ENCODE measurements around the gene RASEF. TPM values are rescaled to one million over a fixed set of nuclear protein-coding genes. Genes with fewer than 3 reads are reported as not detected.
"Not testable (repeated sequence)": the region's sequence is repeated elsewhere in the genome, so short reads cannot be mapped to it uniquely, and the experiment has no call there.

The RASEF gene
- total and polyA plus RNA-seq, 2 donors, result 1.3 to 10.9 TPM

- H3K4me1 ChIP-seq (ENCODE audit: insufficient read depth), result no peaks in the 10 kb centered on the region
- DNase-seq (ENCODE audit: extremely low spot score), result peak; percentile 62
- no peak overlapping the region for H3K27ac ChIP-seq (ENCODE audit: low read depth)
- no peaks in the 10 kb centered on the region for H3K36me3 ChIP-seq (ENCODE audit: insufficient read depth)
- WGBS, result 17% methylated on average over 7 of the region's 7 CpGs
- H3K4me3 ChIP-seq (ENCODE audit: low read depth, low read length), result no peak overlapping the region
Measured at GRCh38 chr9:82961504-82962125, 101.3 kb downstream of the RASEF start.

GRCh38 chr9:82957529-82958379 is 105.2 kb downstream of the RASEF start:
- no peak for DNase-seq (ENCODE audit: extremely low spot score)
- H3K36me3 ChIP-seq (ENCODE audit: insufficient read depth), result no peaks in the 10 kb centered on the region
- WGBS, result 78% methylated on average over 7 of the region's 7 CpGs
- H3K4me1 ChIP-seq (ENCODE audit: insufficient read depth), result no peaks in the 10 kb centered on the region
- H3K4me3 ChIP-seq (ENCODE audit: low read depth, low read length), result no peak overlapping the region
- H3K27ac ChIP-seq (ENCODE audit: low read depth), result no peak overlapping the region

- no peak overlapping the region for H3K27ac ChIP-seq (ENCODE audit: low read depth)
- no peaks in the 10 kb centered on the region for H3K36me3 ChIP-seq (ENCODE audit: insufficient read depth)
- H3K4me1 ChIP-seq (ENCODE audit: insufficient read depth), result no peaks in the 10 kb centered on the region
- no peak for DNase-seq (ENCODE audit: extremely low spot score)
- WGBS, result 94% methylated on average over 2 of the region's 2 CpGs
- no peak overlapping the region for H3K4me3 ChIP-seq (ENCODE audit: low read depth, low read length)
Measured at GRCh38 chr9:82949203-82949602, 113.7 kb downstream of the RASEF start.

GRCh38 chr9:82940376-82940775 is 122.6 kb downstream of the RASEF start:
- WGBS, result 94% methylated on average over 7 of the region's 7 CpGs
- DNase-seq (ENCODE audit: extremely low spot score), result no peak
- Histone ChIP-seq H3K36me3 (ENCODE audit: insufficient read depth) (no peaks in the 10 kb centered on the region), H3K4me1 (ENCODE audit: insufficient read depth) (no peaks in the 10 kb centered on the region), H3K4me3 (ENCODE audit: low read depth, low read length) (no peak overlapping the region), H3K27ac (ENCODE audit: low read depth) (no peak overlapping the region)

- no peaks in the 10 kb centered on the region for H3K4me1 ChIP-seq (ENCODE audit: insufficient read depth)
- DNase-seq (ENCODE audit: extremely low spot score), result no peak
- WGBS, result 68% methylated on average over 2 of the region's 2 CpGs
- H3K27ac ChIP-seq (ENCODE audit: low read depth), result no peak overlapping the region
- H3K36me3 ChIP-seq (ENCODE audit: insufficient read depth), result no peaks in the 10 kb centered on the region
- H3K4me3 ChIP-seq (ENCODE audit: low read depth, low read length), result no peak overlapping the region
Measured at GRCh38 chr9:82939451-82939850, 123.5 kb downstream of the RASEF start.

- DNase-seq (ENCODE audit: extremely low spot score), result no peak
- no peaks in the 10 kb centered on the region for H3K36me3 ChIP-seq (ENCODE audit: insufficient read depth)
- no peaks in the 10 kb centered on the region for H3K4me1 ChIP-seq (ENCODE audit: insufficient read depth)
- H3K27ac ChIP-seq (ENCODE audit: low read depth), result no peak overlapping the region
- 63% methylated on average over 3 of the region's 3 CpGs for WGBS
- no peak overlapping the region for H3K4me3 ChIP-seq (ENCODE audit: low read depth, low read length)
Measured at GRCh38 chr9:82938426-82939218, 124.3 kb downstream of the RASEF start.

- H3K4me3 ChIP-seq (ENCODE audit: low read depth, low read length); H3K27ac ChIP-seq (ENCODE audit: low read depth); DNase-seq (ENCODE audit: extremely low spot score); H3K36me3 ChIP-seq (ENCODE audit: insufficient read depth); H3K4me1 ChIP-seq (ENCODE audit: insufficient read depth): not testable (repeated sequence)
- WGBS, result 97% methylated on average over 7 of the region's 7 CpGs
Measured at GRCh38 chr9:82936561-82936960, 126.4 kb downstream of the RASEF start.

- 67% methylated on average over 2 of the region's 2 CpGs for WGBS
- DNase-seq (ENCODE audit: extremely low spot score), result no peak
- Histone ChIP-seq H3K27ac (ENCODE audit: low read depth) (peak overlapping the region; percentile 23), H3K4me1 (ENCODE audit: insufficient read depth) (no peaks in the 10 kb centered on the region), H3K4me3 (ENCODE audit: low read depth, low read length) (no peak overlapping the region), H3K36me3 (ENCODE audit: insufficient read depth) (no peaks in the 10 kb centered on the region)
Measured at GRCh38 chr9:82934949-82935348, 128.0 kb downstream of the RASEF start.

GRCh38 chr9:82934025-82934424 is 128.9 kb downstream of the RASEF start:
- not testable (repeated sequence) for H3K27ac ChIP-seq (ENCODE audit: low read depth); H3K4me1 ChIP-seq (ENCODE audit: insufficient read depth); DNase-seq (ENCODE audit: extremely low spot score); H3K4me3 ChIP-seq (ENCODE audit: low read depth, low read length); H3K36me3 ChIP-seq (ENCODE audit: insufficient read depth)
- 73% methylated on average over 1 of the region's 1 CpG for WGBS

GRCh38 chr9:82930116-82930515 is 132.8 kb downstream of the RASEF start:
- Histone ChIP-seq H3K4me1 (ENCODE audit: insufficient read depth) (peaks cover 2% of the 10 kb centered on the region), H3K4me3 (ENCODE audit: low read depth, low read length) (no peak overlapping the region), H3K36me3 (ENCODE audit: insufficient read depth) (no peaks in the 10 kb centered on the region), H3K27ac (ENCODE audit: low read depth) (no peak overlapping the region)
- no peak for DNase-seq (ENCODE audit: extremely low spot score)
